ENCODE data around the gene BEST3.

DNA sequence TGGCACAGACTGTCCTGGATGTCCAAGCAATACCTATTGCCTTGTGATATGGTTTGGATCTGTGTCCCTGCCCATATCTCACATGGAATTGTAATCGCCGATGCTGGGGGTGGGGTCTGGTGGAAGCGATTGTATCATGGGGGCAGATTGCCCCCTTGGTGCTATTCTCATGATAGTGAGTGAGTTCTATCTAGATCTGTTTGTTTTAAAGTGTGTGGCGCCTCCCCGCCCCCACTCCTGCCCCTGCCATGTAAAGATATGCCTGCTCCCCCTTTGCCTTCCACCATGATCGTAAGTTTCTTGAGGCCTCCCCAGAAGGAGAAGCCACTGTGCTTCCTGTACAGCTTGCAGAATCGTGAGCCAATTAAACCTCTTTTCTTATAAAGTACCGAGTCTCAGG, 71.6 kb downstream of the BEST3 start:
- TF ChIP-seq, protein P1, sequence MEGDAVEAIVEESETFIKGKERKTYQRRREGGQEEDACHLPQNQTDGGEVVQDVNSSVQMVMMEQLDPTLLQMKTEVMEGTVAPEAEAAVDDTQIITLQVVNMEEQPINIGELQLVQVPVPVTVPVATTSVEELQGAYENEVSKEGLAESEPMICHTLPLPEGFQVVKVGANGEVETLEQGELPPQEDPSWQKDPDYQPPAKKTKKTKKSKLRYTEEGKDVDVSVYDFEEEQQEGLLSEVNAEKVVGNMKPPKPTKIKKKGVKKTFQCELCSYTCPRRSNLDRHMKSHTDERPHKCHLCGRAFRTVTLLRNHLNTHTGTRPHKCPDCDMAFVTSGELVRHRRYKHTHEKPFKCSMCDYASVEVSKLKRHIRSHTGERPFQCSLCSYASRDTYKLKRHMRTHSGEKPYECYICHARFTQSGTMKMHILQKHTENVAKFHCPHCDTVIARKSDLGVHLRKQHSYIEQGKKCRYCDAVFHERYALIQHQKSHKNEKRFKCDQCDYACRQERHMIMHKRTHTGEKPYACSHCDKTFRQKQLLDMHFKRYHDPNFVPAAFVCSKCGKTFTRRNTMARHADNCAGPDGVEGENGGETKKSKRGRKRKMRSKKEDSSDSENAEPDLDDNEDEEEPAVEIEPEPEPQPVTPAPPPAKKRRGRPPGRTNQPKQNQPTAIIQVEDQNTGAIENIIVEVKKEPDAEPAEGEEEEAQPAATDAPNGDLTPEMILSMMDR (IDR thresholded peaks at IDR 0.05; ENCODE audit: poor library complexity), result no peak
- TF ChIP-seq EZH2 (IDR thresholded peaks at IDR 0.05; ENCODE audit: borderline replicate concordance), result no peak

All from hepatocyte (in vitro differentiated cells).